GM21717 (cell line): ENCODE data around the gene YIPF1.
"Not testable (repeated sequence)": the region's sequence is repeated elsewhere in the genome, so short reads cannot be mapped to it uniquely, and the experiment has no call there.

ENCODE experiments used
- ATAC-seq: cut with Tn5 transposase; IDR thresholded peaks from one replicate; pipeline ENCODE4 v1.9.1; 2021; ENCODE audit warnings: mild to moderate bottlenecking, moderate library complexity; ENCODE audit not compliant: unreplicated experiment

YIPF1 gene

DNA sequence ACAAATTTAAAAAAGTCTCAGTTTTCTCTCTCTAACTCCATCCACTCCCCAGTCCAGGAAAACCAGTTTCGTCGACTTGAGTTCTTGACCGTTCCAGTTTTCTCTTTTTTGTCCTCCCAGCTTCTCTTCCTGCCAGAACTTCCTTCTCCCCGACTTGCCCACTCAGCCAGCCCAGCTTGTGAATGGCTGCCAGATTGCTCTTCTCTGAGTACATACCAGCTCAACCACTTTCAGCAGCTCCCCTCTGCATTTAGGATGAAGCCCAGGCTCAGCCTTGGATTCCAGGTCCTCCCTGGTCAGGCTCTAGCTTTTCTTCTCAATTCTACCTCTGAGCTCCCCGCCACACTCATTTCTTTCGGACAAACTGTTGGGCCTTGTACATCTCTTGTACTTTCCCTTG is 5.8 kb upstream of the YIPF1 start:
- no peak for ATAC-seq

DNA sequence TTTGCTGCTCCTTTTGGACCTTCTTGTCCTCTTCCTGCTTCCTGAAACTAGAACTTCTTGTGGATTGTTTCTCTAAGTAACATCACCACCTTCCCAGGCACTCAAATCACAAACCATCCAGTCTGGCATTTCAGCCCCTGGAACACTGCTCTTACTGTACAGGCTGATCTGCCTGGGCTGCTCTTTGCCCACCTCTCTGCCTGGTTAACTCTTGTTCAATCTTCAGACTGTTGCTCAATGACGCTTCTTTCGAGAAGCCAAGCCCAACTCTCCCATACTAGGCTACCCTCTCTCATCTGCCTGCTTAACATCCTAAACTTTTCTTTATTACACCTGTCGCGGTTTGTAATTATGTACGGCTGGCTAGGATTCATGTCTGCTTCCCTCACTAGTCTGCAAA is 5.0 kb upstream of the YIPF1 start:
- ATAC-seq: no peak

DNA sequence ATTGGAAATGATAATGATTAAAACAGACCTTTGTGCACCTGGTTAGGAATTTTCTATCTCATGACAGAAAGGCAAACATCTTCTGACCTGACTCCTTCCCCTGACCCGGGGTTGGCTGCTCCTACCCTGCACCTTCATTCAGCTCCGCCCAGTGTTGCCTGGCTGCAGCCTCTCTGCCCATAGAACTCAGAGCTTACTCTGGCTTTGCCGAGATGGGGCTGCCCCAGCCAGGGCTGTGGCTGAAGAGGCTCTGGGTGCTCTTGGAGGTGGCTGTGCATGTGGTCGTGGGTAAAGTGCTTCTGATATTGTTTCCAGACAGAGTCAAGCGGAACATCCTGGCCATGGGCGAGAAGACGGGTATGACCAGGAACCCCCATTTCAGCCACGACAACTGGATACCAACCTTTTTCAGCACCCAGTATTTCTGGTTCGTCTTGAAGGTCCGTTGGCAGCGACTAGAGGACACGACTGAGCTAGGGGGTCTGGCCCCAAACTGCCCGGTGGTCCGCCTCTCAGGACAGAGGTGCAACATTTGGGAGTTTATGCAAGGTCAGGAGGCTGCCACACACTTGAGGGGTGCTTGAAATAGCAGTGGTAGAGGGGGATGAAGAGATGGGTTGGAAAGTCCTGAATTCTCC is 4.5 kb upstream of the YIPF1 start, which contains the start of gene DIO1:
Gene DIO1, plus strand, starts transcription at position 189 of the 638 bp plus-strand sequence. Its CDS starts 24 bp downstream, at position 213.
- ATAC-seq: no peak

DNA sequence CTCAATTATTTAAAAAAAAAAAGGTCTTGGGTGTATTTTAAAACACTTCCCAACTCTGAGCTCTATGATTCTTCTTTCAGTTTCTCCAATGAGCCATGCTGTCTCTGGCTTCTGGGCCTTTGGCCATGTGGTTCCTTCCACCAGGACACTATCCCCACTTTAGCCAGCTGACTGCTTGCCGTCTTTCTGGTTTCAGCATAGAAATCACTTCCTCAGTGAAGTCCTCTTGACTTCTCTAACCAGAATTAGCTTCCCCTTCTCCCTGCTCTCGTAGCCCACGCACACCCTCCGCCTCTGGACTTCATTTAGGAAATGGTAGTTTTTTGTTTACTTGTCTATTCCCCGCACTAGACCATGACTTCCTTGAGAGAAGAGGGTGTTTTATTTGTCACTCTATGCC is 3.3 kb upstream of the YIPF1 start:
- no peak for ATAC-seq

DNA sequence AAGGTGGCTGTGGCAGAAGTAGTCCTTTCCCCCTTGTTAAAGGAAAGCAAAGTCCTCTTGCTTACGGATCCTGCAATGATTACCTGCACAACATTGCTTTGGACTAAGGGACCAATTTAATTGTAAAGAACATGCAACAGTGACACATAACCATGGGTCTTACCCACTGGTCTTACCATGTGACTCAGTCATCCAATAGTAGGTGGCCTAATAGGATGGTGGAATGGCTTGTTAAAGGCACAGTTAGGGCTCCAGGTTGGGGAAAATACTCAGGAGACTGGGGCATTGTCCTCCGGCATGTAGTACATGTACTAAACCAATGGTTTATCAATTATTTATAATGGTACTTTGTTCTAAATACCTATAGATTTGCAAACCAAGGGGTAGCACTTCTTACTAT is 2.1 kb upstream of the YIPF1 start:
- ATAC-seq: no peak

DNA sequence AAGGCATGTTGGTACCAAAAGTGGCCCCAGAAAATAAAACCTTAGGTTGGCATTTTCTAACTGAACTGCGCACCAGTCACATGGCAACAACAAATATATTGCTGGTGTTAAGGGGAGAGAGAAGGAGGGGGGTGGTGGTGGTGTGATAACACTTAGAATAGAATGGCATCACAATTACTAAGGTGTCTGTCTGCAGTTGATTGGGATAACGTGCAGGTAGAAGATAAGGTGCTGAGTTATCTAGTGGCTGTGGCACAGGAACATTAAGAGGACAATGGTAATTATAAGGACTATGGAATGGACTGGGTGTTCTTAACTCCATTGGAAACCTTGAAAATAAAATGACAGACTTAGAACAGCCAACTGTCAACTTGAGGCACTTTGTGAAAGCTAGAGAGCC is 1.4 kb upstream of the YIPF1 start:
- no peak for ATAC-seq

DNA sequence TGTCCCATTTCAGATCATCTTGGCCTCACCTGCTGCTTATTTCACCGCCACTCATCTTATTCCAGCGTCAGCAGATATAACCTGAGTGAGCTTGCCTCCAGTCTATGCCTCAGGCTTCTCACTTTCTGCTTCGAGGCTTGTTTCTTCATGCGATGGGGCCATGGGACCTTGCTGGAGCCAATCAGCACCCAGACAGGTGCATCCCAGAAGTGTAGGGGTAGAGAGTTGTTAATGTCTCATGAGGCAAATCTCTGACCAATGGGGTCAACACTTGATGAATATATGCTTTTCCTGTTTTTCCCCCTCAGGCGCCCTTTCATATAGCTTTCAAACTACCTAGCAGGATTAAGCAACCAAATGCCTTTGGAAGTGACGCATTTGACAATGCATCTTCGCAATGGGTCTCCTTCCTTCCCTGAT is 935 bp upstream of the YIPF1 start:
- no peak for ATAC-seq

DNA sequence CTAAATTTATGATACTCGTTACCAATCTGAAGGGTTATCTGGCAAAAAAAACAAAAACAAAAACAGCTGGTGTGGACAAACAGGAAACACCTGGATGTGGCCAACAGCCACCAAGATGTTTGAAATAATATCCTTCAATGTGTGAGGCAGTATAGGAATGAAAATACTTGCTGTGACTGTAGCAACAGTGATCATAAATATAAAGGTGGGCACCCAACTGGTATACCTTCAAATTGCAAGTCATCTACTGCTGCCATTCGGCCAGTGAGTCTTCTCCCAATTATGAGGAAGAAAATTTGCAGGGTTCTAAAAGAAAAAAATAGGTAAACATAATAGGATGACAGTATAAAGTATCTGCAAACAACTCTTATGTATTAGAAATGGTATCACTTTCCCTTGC is 916 bp downstream of the YIPF1 start:
- no peak for ATAC-seq

DNA sequence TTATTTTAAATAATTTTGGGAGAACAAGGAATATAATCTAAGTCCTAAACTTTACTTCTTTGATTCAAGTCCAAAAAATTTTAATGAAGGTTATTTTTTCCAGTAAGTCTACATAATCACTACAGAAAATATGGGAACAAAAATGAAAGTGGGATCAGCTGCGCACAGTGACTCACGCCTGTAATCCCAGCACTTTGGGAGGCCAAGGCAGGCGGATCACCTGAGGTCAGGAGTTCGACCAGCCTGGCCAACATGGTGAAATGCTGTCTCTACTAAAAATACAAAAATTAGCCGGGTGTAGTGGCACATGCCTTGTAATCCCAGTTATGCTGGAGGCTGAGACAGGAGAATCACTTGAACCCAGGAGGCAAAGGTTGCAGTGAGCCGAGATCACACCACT is 6.0 kb downstream of the YIPF1 start:
- ATAC-seq: not testable (repeated sequence)

DNA sequence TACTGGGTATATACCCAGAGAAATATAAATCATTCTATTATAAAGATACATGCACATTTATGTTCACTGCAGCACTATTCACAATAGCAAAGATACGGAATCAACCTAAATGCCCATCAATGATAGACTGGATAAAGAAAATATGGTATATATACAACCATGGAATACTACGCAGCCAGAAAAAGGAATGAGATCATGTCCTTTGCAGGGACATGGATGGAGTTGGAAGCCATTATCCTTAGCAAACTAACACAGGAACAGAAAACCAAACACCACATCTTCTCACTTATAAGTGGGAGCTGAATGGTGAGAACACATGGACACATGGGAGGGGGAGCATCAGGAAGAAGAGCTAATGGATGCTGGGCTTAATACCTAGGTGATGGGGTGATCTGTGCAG is 7.7 kb downstream of the YIPF1 start:
- not testable (repeated sequence) for ATAC-seq

DNA sequence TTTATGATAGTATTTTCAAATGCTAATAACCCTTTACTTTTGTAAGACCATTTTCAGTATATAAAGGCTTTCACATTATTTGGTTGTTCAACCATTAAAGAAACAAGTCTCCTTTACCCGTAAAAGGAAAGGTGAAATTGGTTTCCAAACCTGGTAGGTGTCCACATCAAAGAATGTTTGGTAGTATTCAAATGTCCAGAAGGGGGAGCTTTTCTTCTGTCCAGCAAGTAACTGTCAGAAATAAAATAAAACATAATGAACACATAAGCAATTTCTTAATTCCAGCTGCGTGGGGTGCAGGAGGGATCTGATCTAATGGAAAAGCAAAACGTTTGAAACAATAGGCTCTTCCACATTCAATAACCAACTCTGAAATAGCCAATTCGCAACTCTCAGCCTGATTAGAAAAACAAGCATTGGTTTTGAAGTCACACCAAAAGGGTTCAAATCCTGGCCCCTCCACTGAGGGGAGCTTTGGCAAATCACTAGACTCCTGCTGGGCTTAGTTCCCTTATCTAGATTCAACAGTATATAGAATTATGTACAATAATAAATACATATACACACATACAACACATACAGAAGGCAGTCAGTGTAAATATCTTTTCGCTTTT is 11.0 kb downstream of the YIPF1 start:
- no peak for ATAC-seq

DNA sequence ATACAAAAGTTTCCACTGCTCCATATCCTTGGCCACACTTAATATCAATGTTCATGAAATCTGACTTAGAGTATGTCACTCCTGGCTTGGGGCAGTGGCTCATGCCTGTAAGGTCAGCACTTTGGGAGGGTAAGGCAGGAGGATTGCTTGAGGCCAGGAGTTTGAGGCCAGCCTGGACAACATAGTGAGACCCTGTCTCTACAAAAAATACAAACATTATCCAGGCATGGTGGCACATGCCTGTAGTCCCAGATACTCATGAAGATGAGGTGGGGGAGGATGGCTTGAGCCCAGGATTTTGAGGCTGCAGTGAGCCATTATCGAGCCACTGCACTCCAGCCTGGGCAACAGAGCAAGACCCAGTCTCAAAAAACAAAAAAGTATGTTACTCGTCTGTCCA is 14.4 kb downstream of the YIPF1 start:
- ATAC-seq: not testable (repeated sequence)

DNA sequence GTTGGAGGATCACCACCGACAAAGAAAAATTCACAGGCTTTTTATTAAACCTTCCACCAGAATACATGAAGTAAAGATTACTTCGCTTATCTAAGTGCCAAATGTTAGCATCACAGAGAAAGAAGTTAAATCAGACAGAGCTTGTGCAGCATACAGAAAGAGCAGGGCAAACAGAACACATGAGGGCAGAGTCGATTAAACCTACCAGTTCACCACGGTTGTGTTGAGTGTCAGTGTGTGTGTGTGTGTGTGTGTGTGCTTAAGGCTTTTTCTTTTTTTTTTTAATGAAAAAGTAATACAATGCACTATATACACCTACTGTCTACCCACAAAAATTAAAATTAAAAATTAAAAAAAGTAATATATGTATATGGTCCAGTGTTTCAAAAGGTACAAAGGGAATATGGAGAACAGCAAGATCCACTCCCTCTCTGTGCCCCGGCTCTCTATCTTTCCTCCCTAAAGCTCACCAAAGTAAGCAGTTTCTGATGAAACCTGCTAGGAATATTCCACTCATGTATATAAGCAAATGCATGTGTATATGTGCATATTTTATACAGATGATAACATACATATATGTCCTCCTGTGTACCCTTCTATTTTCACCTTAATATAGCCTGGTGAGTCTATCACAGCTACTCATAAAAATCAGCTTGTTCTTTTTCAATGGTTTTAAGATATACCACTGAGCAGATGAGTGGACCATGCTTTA is 17.7 kb downstream of the YIPF1 start:
- no peak for ATAC-seq

DNA sequence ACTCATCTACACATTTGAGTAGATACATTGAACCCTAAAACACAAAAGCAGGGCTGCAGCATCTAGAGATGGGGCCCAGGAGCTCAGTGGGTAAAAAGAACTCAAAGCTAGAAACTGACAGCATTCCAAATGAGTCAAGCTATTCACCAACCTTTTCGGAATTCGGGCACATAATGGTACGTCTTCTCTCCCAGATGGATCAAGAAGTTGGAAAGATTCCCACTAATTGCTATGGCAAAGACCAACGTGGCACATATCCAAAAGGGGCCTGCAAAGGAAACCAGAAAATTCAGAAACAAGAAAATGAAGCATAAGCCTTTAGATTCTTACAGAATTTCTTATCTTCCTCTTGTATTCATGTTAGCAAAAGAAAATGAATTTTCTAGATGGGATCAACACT is 18.4 kb downstream of the YIPF1 start:
- no peak for ATAC-seq

DNA sequence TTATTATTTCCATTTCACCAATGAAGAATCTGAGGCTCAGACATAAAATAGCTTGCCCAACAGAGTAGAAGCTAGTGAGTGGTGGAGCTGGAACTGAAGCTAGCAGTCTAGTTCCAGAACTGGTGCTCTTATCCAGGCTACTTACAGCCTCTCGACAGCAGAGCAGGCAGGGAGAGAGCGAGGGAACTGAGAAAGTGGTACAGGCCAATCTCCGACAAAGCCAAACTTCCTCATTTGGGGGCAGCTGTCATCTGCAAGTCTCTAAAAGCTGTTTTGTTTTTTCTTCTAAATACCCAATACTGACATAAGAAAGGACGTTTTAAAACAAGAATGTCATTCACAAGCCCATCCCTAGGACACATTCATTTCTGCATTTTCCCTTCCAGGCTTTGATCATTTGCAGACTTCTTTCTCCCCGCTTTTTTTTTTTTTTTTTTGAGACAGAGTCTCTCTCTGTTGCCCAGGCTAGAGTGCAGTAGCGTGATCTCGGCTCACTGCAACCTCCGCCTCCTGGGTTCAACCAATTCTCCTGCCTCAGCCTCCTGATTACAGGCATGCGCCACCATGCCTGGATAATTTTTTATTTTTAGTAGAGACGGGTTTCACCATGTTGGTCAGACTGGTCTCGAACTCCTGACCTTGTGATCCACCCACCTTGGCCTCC is 20.0 kb downstream of the YIPF1 start:
- ATAC-seq: peak; percentile 53

DNA sequence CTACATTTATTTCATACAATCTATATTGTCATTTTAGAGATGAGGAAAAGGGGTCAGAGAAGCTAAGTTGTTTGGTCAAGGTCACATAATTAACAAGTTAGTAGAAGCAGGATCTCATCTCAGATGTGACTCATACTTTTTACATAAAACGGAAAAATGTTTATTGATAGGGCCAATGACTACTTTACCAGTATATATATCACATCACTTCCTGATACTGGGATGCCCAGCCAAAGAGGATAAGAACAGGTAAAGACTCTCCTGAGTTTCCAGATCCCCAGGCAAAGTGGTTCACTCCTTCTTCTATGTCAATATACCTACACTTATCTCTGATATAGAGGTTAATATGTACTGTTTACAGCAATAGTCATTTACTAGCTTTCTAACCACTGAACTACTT is 21.0 kb downstream of the YIPF1 start:
- no peak for ATAC-seq

DNA sequence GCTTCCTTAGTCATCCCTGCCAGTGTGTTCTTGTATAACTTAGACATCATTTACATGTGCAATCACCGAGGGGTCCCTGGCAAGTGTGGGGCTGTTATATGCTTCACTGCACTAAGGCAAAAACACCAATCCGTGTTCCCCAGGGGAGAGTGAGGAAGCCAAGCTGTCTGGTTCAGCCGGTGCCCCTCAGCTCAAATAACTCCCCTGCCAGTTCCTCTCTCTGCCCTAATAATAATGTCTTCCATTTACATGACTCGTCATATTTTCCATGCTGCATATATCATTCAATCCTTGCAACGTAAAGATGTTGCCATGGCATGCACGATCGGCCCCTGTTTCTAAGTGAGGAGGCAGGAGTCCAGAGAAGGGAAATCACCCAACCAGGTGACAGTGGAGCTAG is 27.1 kb downstream of the YIPF1 start:
- no peak for ATAC-seq

DNA sequence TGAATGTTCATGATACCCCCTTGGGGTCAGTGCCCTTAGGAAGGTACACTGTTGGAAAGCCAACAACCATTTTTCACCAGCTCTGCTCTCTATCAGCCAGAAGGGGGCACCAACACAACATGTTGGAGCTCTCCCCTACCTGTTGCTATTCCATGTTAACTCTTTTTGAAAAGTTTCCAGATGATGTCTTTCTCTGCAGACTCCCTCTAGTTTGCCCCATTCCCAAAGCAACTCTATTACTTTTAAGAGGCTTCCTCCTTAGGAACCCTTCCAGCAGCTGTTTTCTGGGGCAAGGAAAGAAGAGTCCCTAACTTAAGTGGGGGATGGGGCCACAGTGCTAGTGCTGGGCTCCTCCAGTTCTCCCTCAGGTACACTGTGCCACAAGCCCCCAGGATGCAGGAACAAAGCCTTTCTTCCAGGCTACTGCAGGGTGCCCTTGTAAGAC is 28.6 kb downstream of the YIPF1 start:
- ATAC-seq: no peak

DNA sequence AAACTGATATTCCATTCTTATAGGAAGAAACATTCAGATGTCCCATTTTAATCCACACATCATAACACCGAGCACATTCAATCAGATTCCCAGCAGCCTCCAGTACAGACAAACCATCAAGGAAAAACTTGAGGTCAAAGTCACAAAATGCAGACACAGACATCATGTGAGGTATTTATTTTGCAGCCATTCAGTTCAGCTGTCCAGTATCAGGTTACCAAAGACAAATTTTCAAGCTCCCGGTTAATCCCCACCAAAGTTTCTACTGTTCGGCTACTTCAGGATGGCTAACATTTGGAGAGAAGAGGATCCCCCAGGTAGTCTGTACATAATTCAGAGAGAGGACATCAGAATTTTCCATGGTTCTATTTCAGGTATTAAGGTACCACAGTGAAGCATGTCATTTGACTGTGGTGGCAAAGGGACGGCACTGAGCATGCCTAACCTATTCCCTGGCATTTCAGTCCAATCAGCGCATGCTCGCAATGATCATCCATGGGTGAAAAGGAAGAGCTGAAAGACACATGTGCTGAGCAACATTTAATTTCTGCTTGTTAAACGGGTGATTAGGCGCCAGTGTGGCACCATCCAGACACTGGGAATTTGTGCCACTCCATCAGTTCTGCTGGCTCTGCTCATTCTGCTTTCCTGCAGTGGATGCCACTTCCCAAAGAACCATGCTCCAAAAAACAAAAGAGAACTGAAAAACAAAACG is 37.9 kb downstream of the YIPF1 start:
- ATAC-seq: no peak

DNA sequence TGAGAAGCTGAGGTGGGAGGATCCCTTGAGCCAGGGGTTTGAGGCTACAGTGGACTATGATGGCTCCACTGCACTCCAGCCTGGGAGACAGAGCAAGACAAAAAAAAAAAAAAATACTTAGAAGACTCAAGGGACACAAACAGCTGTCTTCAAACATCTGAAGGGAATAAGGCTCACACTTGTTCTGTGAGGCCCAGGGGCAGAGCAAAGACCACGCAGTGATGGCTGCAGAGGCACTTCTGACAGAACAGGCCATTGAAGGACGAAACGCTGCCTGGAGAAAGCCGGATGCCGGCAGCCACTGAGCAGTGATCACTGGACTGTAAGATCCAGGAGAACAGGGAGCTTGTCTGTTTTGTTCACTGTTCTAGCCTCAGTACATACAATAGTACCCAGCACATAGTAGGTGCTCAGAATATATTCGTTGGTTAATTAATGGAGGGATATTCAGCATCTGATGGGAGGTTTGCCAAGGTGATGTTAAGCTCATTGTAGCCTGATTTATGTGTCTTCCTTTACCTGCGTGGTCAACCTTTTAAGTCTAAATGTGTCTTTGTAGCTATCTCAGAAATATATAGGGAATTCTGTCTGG is 39.4 kb downstream of the YIPF1 start:
- ATAC-seq: no peak

DNA sequence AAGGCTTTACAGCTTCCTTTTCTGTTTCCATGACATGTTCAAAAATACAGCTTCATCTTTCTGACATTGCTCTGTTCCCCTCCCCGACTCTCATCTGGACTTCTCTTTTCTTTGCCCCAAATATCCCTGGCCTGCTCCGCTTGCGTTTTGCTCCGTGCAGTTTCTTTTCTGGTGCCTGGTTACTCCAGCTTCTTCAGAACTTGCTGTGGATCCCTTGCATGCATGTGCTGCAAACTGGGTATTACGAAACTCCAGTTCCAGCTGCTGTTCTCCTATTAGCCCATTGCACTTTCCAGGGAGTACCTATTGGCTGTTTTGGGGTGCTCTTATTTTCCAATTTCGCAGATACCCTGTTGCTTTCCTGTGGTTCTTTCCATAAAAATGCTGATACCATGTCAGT is 41.6 kb downstream of the YIPF1 start:
- ATAC-seq: no peak
